Activated CD8-positive, alpha-beta memory T cell treated with anti-CD3 and anti-CD28 coated beads for 48 hours (primary cell): ENCODE data around the gene SLC25A1.

Experiments
- DNase-seq, 3 experiments: peaks; one replicate each; pipeline ENCODE4 v3.0.0-alpha.2; 2020; ENCODE audit warnings: low read depth in 2 of 3, low spot score in 2 of 3

Gene SLC25A1

DNA sequence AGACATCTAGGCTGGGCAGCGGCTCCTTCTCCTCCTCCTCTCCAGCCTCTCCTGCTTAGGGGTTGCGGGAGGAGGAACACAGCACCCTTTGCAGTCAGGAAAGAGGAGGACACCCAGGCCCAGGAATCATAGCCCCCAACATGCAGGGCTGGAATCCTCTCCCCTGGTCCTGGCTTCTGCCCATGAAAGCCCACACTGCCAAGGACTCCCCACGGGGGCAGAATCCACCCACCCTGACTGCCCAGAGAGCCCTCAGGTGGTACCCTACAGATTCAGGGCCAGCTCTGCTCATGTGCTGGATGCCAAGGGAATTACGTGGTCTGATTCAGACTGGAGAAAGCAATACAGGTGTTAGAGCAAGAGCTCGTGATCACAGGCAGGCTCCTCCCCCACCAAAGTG is 38.6 kb downstream of the SLC25A1 start:
- DNase-seq, result no peak

DNA sequence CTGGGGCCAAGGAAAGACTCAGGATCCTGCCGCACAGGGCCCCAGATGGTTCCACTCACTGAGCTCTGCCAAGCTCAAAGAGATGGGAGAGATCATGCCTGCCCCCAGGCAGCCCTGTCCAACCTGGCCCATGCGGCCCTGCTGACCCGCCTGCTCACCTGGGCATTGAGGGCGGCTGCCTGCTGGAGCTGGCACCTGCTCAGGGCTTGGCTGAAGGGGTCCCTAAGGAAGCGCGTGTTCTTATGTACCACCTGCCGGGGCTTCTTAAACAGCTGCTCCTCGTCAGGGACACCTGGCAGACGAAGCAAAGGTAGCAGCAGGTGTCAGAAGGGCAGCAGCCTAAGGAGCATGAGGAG is 39.6 kb downstream of the SLC25A1 start:
- no peak for DNase-seq

DNA sequence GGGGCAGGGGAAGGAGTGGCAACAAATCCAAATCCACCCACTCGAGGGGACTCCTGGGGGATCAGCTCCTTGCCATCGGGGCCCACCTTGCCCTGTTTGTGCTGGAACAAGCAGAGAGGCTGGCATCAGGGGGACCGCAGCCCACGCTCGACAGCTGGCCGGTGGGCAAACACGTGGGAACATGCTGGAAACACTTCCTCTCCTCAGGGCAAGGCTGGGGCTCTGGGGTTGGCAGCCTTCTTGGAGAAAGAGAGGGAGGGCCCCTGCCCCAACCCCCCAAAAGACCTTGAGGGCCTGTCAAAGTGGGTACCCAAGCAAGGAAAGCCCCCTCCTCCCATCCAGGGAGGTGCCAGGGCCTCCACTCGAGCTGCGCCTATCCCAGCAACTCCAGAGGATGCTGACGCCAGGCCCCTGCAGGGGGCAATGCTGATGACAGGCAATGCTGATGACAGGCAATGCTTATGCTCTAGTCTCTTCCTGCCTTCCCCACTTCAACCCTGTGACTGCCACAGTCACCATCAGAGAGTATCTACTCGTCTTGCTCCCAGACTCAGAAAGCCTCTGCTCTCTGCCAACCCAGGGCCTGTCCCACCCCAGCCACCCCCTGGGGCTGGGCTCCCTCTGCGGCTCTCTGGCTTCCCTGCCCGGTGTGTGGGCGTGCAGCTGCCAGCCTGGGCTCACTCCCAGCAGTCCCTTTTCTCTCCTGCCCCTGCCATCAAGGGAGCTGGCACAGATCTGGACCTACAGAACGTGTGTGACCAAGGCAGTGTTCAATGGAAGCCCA is 40.1 kb downstream of the SLC25A1 start:
- DNase-seq, result no peak

DNA sequence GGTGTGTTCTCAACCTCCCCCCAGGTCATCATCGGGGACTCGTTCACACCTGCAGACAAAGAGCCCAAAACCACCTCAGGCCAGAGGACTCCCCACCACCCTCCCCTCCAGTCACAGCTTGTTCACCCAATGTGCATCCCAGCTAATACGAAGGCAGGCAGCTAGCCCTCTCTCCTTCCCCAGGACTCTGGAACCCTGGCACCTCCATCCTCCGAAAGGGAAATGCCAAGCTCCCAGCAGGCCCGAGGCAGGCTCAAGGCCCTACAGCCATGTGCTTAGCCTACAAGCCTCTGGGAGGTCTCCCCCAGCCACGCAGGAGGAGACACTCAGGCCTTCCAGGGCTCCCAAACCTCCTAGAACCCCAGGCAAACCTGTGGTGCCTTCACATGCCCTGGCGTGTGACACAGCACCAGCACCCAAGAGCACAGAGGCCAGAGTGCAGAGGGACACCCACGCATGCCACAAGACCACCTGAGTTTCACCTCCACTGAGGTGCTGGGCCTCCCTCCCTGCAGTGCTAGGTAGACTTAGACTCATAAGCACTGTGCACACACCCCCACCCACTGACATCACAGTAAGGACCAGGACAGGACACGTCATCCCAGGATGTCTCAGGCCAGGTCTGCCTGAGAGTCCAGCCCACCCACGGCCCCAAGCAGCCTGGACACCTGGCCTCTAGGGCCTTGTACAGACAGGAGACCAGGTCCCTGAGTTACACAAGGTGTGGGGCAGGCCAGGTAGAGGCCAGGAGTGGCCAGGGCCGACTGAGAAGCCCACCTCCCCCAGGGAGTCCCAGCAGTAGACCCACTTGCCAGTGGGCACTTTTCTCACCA is 40.9 kb downstream of the SLC25A1 start:
- DNase-seq, result no peak

DNA sequence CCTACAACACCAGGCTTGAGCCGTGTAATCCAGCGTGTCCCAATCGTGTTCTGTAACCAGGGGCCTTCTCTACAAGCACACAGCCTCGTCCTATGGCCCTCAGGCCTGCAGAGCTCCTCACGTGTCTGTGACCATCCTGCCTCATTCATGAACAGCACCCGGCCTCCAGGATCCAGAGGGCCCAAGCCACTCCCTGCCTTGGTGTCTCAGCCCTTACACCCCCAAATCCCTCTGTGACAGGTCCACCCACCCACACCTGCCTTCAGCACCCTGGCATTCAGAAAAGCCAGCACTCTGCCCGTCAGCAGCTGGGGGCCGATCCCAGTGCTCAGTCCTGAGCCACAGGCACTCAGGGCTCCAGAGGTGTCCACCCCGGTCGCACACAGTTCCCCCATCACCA is 41.6 kb downstream of the SLC25A1 start:
- DNase-seq, result no peak

DNA sequence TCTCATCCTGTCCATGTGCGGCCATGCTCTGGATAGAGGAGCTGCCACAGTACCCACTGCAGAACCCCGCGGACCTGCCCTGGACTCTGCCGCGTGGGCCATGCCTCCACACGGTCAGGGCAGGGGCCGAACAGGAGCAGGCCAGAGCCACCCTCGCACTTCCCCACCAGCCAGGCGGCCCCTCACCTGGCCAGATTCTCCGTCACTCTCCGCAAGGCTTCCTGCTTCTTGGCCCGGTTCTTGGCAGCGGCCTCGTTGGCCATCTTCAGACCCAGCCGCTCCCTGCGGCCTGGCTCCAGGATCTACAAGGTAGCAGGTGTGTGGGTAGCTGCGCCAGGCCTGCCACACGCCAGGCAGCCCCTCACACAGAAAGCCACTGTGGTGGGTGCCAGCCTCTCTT is 43.7 kb downstream of the SLC25A1 start:
- no peak for DNase-seq

DNA sequence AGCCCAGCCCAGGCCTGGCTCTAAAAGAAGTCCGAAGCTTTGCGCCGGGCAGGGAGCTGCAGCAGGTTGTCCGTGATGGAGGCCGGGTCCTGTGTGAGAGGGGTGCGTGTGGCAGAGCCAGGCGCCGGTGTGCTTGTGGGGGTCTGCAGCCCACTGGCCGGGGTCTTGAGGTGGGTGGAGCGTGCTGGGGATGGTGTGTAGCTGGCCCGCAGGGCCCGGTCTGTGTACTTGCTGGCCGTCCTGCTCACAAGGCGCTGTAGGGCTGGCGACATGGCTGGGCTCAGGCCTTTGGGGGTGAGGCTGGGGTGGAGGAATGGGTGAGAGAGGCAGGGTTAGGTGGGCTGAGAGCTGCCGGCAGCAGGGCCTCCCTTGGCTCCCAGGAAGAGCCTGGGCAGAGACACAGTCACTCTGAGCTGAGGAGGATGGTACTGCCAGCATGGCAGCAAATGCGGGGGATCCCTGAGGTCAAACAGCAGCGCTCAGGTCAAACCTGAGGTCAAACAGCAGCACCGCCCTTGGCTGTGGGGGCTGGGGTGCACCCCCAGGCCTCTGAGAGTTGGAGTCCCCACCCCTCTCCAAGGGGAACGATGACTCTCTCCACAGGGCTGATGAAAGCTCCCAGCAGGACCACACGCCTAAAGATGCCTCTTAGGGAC is 44.2 kb downstream of the SLC25A1 start:
- no peak for DNase-seq

DNA sequence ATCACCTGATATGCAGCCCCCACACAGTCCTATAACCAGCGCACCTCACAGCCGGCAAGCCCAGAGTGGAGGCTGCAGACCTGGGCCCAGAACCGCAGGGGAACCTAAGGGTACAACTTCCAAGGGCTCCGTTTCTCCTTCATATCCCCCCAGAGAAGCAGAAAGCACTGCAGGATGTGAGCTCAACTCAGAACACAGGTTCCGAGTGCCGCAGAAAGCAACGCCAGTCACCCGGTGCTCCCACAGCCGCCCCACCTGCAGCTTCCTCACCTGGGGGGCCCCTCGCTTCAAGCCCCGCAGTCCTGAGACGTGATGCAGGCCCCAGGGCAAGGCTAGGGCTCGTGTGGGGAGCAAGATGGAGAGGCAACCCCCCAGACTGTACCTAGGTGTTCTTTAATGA is 45.0 kb downstream of the SLC25A1 start:
- no peak for DNase-seq

DNA sequence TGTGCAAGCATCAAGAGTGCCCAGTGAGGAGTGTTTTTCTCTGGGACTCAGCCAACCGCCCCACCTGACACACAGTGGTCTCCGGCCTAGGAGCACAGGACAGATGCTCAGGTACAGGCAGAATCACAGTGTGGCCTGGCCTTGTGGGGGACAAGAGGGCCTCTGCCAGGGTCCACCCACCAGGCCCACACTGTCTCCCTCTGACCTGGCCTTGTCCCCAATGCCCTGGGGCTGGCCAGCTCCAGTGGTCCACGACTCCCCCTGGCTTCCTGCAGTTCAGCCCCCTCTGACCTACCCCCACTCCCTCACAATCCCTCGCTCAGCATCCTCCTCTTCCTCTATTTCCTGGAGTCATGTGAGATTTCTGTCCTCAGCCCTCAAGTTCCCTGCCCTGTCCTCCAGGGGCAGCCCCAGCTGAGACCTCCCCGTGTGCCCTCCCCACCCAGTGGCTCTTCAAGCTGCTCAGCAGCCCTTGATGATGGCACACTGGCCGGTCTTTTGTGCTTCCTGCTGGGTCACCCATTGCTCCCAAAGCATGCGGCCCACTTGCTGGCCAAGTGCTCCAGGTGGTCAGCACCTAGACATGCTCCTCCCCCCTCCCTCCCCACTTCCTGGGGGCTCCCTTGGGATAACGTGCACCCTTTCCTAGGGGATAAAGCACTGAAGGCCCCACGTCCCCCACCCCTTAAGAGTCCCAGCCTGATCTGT is 45.7 kb downstream of the SLC25A1 start:
- no peak for DNase-seq

DNA sequence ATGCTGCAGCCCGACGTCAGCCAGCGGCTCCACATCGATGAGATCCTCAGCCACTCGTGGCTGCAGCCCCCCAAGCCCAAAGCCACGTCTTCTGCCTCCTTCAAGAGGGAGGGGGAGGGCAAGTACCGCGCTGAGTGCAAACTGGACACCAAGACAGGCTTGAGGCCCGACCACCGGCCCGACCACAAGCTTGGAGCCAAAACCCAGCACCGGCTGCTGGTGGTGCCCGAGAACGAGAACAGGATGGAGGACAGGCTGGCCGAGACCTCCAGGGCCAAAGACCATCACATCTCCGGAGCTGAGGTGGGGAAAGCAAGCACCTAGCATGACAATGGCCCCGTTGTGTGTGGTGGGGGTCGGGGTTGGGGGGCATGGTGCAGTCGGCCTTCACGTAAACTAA is 46.4 kb downstream of the SLC25A1 start:
- no peak for DNase-seq

DNA sequence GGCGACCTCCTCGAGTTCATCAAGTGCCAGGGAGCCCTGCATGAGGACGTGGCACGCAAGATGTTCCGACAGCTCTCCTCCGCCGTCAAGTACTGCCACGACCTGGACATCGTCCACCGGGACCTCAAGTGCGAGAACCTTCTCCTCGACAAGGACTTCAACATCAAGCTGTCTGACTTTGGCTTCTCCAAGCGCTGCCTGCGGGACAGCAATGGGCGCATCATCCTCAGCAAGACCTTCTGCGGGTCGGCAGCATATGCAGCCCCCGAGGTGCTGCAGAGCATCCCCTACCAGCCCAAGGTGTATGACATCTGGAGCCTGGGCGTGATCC is 46.9 kb downstream of the SLC25A1 start:
- no peak for DNase-seq

DNA sequence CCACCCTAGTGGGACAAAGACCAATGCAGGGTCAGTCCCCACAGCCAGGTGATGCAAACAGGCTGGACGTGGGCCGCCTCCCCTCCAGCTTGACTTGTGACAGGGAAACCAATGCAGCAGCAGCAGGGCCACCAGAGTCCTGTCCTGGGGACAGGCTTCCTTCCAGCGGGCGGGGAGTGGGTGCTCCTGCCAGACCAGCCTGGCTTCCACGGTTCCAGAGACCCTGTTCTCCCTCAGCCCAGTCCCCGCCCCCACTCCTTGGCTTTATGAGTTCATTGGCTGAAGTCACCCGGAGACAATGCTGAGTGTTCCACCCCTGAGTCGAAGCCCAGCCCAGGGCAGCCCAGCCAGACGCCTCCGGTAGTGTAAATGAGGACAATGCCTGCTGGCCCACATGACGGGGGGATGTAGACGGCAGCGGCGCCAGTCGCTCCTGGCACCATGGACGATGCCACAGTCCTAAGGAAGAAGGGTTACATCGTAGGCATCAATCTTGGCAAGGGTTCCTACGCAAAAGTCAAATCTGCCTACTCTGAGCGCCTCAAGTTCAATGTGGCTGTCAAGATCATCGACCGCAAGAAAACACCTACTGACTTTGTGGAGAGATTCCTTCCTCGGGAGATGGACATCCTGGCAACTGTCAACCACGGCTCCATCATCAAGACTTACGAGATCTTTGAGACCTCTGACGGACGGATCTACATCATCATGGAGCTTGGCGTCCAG is 47.4 kb downstream of the SLC25A1 start, which contains the start of gene TSSK2:
Gene TSSK2 (plus strand): TSS at position 350 of the 726 bp plus-strand sequence. CDS start 92 bp downstream, at position 442.
- DNase-seq, result no peak

DNA sequence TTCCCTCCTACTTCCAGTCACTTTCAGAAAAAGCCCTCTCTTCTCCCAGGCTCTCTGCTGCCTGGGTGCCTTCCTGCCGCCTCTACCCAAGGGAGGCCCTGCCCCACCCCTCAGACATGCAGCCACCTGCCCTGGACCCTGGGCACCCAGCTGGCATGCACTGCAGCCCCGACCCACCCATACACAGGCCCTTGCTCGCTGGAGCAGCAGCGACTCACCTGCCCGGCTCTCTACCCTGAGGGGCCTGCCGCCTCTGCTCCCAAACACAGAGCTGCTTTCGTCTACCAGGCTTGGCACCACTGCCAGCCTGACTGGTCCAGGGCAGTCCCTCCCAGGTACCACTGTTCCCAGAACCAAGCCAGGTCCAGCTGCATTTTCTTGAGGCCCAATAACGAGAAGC is 48.7 kb downstream of the SLC25A1 start:
- DNase-seq, result no peak

DNA sequence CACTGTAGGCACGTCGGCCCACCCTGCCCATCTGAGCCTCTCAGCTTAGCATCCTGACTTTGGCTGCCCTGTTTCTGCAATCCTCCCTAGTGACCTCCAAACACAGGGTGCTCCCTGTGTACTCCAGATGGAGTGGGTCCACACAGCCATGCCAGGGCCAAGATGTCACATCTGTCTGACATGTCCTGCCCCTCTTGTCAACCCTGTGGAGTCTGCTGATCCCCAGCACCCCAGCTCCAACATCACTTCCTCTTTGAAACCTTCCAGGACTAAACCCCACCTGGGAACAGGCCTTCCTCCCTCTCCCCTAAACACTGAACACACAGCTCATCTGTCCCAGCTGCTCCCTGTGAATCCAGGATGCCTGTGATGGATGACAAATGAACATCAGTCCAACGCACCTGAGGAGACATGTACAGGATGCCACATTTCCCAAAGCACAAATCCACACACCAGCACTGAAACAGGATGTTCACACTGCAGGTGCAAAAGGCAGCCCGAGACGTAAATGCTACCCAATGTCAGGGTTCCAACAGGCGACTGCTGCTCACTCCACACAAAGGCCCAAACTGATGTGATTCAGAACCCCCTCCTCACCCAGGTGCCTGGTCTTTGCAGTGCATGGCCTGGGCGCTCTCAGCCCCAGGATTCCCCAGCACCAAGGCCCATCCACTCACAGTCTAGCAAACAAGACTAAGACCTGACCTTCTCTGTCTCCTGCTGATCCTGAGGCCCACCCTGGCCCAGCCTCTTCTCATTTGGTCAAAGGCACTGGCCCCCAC is 49.4 kb downstream of the SLC25A1 start:
- no peak for DNase-seq

DNA sequence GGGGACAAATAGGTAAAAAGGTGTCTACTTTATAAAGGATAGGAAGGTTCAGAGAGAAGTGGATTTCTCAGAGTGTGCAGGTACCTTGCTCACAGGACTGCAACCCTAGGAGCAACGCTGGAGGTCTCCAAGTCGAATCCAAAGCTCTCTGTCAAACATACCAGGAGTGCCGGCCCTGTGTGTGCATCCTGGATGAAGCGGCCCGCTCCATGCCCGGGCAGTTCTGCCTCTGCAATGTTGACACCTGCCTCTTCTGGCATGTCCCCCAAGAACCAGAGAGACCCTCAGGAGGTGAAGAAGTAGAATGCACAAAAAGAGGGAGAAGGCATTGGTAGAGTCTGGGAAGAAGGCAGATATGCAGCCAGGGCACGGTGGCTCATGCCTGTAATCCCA is 50.5 kb downstream of the SLC25A1 start:
- DNase-seq, result no peak

DNA sequence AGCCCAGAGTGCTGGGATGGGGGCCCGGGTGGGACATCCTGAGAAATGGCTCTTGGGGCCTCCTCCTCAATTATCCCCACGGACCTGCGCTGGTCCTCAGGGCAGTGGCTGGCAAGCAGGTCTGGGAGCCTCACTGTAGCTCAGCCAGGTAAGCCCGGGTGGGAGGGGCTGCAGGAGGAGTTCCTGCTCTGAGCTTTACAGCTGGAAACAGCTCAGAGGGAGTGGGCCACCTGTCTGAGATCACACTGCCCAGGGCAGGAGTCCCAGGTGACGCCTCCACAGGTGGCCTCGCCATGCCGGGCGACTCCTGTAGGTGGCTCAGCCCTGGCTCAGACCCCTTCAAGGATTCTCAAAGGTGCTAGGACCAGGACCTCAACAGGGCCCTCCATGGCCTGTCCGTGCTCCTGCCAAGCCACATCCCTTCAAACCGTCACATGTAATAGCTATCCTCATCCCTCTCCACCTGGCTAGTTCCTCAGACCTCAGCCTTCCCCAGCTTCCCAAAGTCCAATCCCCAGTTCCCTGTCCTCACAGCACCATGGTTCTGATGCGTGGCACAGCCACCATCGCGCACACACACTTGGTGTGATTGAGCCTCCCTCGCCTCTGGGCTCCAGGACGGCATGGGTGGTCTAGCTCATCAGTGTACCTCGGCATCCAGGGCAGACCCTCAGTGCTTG is 51.1 kb downstream of the SLC25A1 start:
- DNase-seq, result no peak

DNA sequence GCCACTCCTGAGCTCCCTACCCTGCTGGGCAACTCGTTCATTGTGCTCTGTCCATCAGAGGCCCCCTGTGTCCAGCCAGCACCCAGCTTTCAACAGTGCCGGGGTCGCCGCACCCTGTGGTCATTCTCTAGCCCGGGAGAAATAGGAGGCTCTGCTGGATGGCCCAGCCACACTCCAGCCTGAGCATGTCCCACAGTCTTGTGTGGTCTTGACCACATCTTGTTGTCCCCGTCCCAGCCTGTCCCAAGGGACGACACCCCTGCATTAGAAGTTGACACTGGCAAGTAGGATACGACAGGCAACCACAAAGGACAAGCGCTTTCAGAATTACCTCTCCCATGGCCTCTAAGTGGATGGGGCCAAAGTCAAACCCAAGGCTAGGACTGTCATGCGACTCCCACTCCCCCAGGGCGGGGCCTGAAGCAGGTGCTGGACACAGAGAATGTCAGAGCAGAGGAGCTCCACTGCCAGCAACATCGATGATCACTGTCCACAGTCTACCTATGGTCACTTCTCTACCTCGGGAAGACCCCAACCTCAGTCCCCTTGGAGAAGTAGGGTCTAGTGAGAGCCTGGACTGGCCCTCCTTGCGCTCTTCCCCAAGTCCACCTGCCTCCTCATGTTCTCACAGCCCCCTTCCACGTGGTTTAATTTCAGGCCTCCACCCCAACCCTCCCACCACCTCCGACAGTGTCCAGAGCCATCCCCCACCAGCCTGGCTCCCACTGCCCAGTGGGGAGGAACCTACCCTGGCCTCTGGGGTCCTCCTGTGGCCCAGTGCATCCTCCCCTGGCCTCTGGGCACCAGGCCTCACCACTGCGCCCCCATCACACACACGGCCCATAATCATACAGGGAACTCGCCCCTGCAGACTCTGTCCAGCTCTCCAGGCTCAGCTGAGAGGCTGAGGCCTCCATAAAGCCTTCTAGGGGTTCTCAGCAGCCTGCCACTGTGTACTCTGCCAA is 51.9 kb downstream of the SLC25A1 start:
- no peak for DNase-seq
